Measurements from ENCODE around the gene CISH. TPM values are rescaled to one million over a fixed set of nuclear protein-coding genes. Genes with fewer than 3 reads are reported as not detected.

The CISH gene
- total RNA-seq, 1 experiment from 2014 or later, result 1.7 TPM

GRCh38 chr3:50642382-50642781, 30.8 kb upstream of the CISH start:
- Histone ChIP-seq H4K8ac (replicated peaks; ENCODE audit: insufficient read length, low read depth, low read length) (no peak overlapping the region), H3K79me1 (ENCODE audit: insufficient read depth, low read depth, low read length, poor library complexity, severe bottlenecking) (peaks cover 3% of the 10 kb centered on the region), H3K4me2 (ENCODE audit: insufficient read depth, insufficient read length, low read length) (no peak overlapping the region), H2BK5ac (ENCODE audit: insufficient read length, low read length) (no peak overlapping the region), H3K56ac (ENCODE audit: insufficient read length, low read depth, low read length) (no peak overlapping the region), H4K91ac (ENCODE audit: insufficient read length, low read depth, low read length) (no peak overlapping the region), H3K4me1 (ENCODE audit: insufficient read depth, low read length) (no peaks in the 10 kb centered on the region), H3K9me3 (ENCODE audit: control insufficient read depth, low read depth, low read length) (no peaks in the 10 kb centered on the region), H3K27ac (ENCODE audit: insufficient read length, low read depth, low read length) (no peak overlapping the region), H4K5ac (ENCODE audit: insufficient read length, low read depth, low read length) (no peak overlapping the region), H3K23ac (ENCODE audit: insufficient read length, low read depth, low read length) (no peak overlapping the region), H3K79me2 (ENCODE audit: insufficient read depth, low read length) (no peaks in the 10 kb centered on the region), H3K4ac (ENCODE audit: low read depth, low read length) (no peak overlapping the region), H3K14ac (ENCODE audit: insufficient read depth, low read length) (no peak overlapping the region), H3K27me3 (ENCODE audit: insufficient read depth, low read length) (no peaks in the 10 kb centered on the region), H2AK5ac (ENCODE audit: insufficient read length, low read length) (no peak overlapping the region), H3K18ac (ENCODE audit: insufficient read length, low read depth, low read length) (no peak overlapping the region), H2BK20ac (ENCODE audit: low read depth, low read length, poor library complexity, severe bottlenecking) (no peak overlapping the region), H2BK120ac (ENCODE audit: low read depth, low read length, poor library complexity, severe bottlenecking) (no peak overlapping the region), H3T11ph (ENCODE audit: low read length) (no peak overlapping the region), H2BK12ac (ENCODE audit: insufficient read length, low read depth, low read length) (no peak overlapping the region), H3K9ac (ENCODE audit: extremely low read depth, insufficient read length, low read length) (no peak overlapping the region), H2BK15ac (ENCODE audit: low read depth, low read length) (no peak overlapping the region), H3K23me2 (ENCODE audit: insufficient read length, low read depth, low read length, poor library complexity, severe bottlenecking) (no peaks in the 10 kb centered on the region), H2AFZ (ENCODE audit: low read length) (no peak overlapping the region), H4K20me1 (ENCODE audit: control insufficient read depth, insufficient read depth, insufficient read length) (no peaks in the 10 kb centered on the region)
- Mint-ChIP-seq H3K36me3 (ENCODE audit: insufficient read depth in 1 of 3, low read depth in 3 of 3) (peaks cover 10 to 33% (median 26%) of the 10 kb centered on the region in 3 experiments; a peak in 6 of 7 replicates), H3K9me3 (no peaks in the 10 kb centered on the region), H3K27ac (no peak overlapping the region; a peak in 1 of 7 replicates), H3K4me1 (peaks cover 32 to 36% of the 10 kb centered on the region in 2 experiments), H3K27me3 (ENCODE audit: low read depth) (no peaks in the 10 kb centered on the region), H3K4me3 (no peak overlapping the region)
- WGBS (ENCODE audit: extremely low coverage, insufficient read length, low lambda C conversion rate), result no CpG with 5 or more reads among the region's 1 CpG
- DNase-seq, result no peak
- TF ChIP-seq CTCF (conservative IDR thresholded peaks at IDR 0.05), result no peak

Measured in H9 (cell line).